A549 (cell line): ENCODE data around the gene OMD. TPM values are rescaled to one million over a fixed set of nuclear protein-coding genes. Genes with fewer than 3 reads are reported as not detected.

ENCODE experiments used
- ATAC-seq, 2 experiments: fragments of 200-7000 bp in 1 of 2; fragments of >200 bp in 1 of 2; cut with Nextera tagmentation in 1 of 2; cut with Tn5 transposase in 1 of 2; 3 replicates each; pipeline versions ENCODE4 v1.8.0 to v1.9.1; 2018 to 2020; ENCODE audit warnings: mild to moderate bottlenecking in 1 of 2, moderate library complexity in 1 of 2
- CTCF ChIA-PET: fragments of 300-600 bp; sonication (Branson Sonifier 250); formaldehyde crosslinking; extraction: SDS; loops from one replicate; lab custom pipeline; 2021; ENCODE audit warnings: antibody characterized with exemption, inconsistent platforms; lab: Yijun Ruan, JAX
- POLR2A ChIA-PET: fragments of 350-600 bp; formaldehyde crosslinking; extraction: SDS; loops from one replicate; lab custom pipeline; 2021; ENCODE audit warnings: antibody characterized with exemption, inconsistent platforms; lab: Yijun Ruan, JAX
- DNase-seq, 2 experiments: peaks; one replicate each; pipeline versions ENCODE4 v3.0.0 to v3.0.0-alpha.2; 2011 to 2016; ENCODE audit warnings: low read depth in 1 of 2, low spot score in 1 of 2
- FAIRE-seq: peaks from 2 replicates; lab custom pipeline; 2011; peaks lifted over from hg19 to GRCh38; lab: Jason Lieb, UNC
- H3K27ac ChIP-seq, 2 experiments: fragments of >200 bp; sonication (Bioruptor Twin); formaldehyde crosslinking; 3 replicates each; pipeline ENCODE4 v1.5.1; 2016 to 2017
- H3K4me1 ChIP-seq: fragments of >200 bp; sonication (Bioruptor Twin); formaldehyde crosslinking; 3 replicates; pipeline ENCODE4 v1.6.1; 2016
- H3K4me2 ChIP-seq: fragments of >200 bp; sonication (Bioruptor Twin); formaldehyde crosslinking; 3 replicates; pipeline ENCODE4 v1.6.1; 2016
- H3K4me3 ChIP-seq: fragments of >200 bp; sonication (Bioruptor Twin); formaldehyde crosslinking; 3 replicates; pipeline ENCODE4 v1.5.1; 2016
- H3K9me3 ChIP-seq: fragments of >200 bp; sonication (Bioruptor Twin); formaldehyde crosslinking; 3 replicates; pipeline ENCODE4 v1.6.1; 2016
- ATOH8 ChIP-seq: fragments of 250-450 bp; sonication (Bioruptor Pico); IDR thresholded peaks from 2 replicates; pipeline ENCODE4 v1.5.0; 2020; ENCODE audit warnings: low read depth, mild to moderate bottlenecking, moderate library complexity
- CBX2 ChIP-seq: fragments of 200-600 bp; sonication (generic); IDR thresholded peaks from 2 replicates; pipeline ENCODE4 v1.6.1; 2016; ENCODE audit warnings: low read depth, mild to moderate bottlenecking, borderline replicate concordance
- E2F6 ChIP-seq: IDR thresholded peaks from 2 replicates; pipeline ENCODE4 v1.6.1; 2012; ENCODE audit warnings: low read depth, borderline replicate concordance
- EHF ChIP-seq: fragments of 250-450 bp; sonication (Bioruptor Pico); IDR thresholded peaks from 2 replicates; pipeline ENCODE4 v1.5.0; 2020; ENCODE audit warnings: mild to moderate bottlenecking
- EHMT2 ChIP-seq: fragments of 200-600 bp; sonication (generic); IDR thresholded peaks from 2 replicates; pipeline ENCODE4 v1.6.1; 2016; ENCODE audit warnings: antibody characterized with exemption, low read depth, mild to moderate bottlenecking, moderate library complexity
- FOSB ChIP-seq: fragments of 250-450 bp; sonication (Bioruptor Pico); IDR thresholded peaks from 2 replicates; pipeline ENCODE4 v1.5.0; 2020; ENCODE audit warnings: mild to moderate bottlenecking, moderate library complexity
- FOSL2 ChIP-seq, 2 experiments: fragments of 450-650 bp in 1 of 2; fragments of >200 bp in 1 of 2; sonication (Bioruptor Twin) in 1 of 2; formaldehyde crosslinking; IDR thresholded peaks; 2 replicates each; pipeline versions ENCODE4 v1.5.0 to v1.6.1; 2016 to 2020; ENCODE audit warnings: mild to moderate bottlenecking in 1 of 2, moderate library complexity in 1 of 2
- FOXS1 ChIP-seq: fragments of 250-450 bp; sonication (Bioruptor Pico); IDR thresholded peaks from 2 replicates; pipeline ENCODE4 v1.5.0; 2020; ENCODE audit warnings: mild to moderate bottlenecking, moderate library complexity
- HDAC2 ChIP-seq: fragments of 200-600 bp; sonication (generic); IDR thresholded peaks from 2 replicates; pipeline ENCODE4 v1.6.1; 2016
- HMGXB4 ChIP-seq: fragments of 250-450 bp; sonication (Bioruptor Pico); IDR thresholded peaks from 2 replicates; pipeline ENCODE4 v1.5.0; 2021; ENCODE audit warnings: mild to moderate bottlenecking, moderate library complexity, borderline replicate concordance
- HOXB13 ChIP-seq: fragments of 250-450 bp; sonication (Bioruptor Pico); IDR thresholded peaks from 2 replicates; pipeline ENCODE4 v1.5.0; 2020; ENCODE audit warnings: low read depth, mild to moderate bottlenecking, moderate library complexity
- HOXB5 ChIP-seq: fragments of 250-450 bp; sonication (Bioruptor Pico); IDR thresholded peaks from 2 replicates; pipeline ENCODE4 v1.5.0; 2020; ENCODE audit warnings: mild to moderate bottlenecking, moderate library complexity
- JUNB ChIP-seq: fragments of >200 bp; sonication (Bioruptor Twin); formaldehyde crosslinking; IDR thresholded peaks from 2 replicates; pipeline ENCODE4 v1.6.1; 2016
- KDM1A ChIP-seq: fragments of 200-600 bp; sonication (generic); IDR thresholded peaks from 2 replicates; pipeline ENCODE4 v1.6.1; 2016; ENCODE audit warnings: low read depth, mild to moderate bottlenecking
- MAFK ChIP-seq: fragments of 450-650 bp; IDR thresholded peaks from 2 replicates; pipeline ENCODE4 v1.6.1; 2014; ENCODE audit not compliant: partially characterized antibody
- NFE2L2 ChIP-seq: fragments of 150-350 bp; conservative IDR thresholded peaks from 2 replicates; pipeline ENCODE4 v1.6.1; 2014; ENCODE audit warnings: low read length
- PBX3 ChIP-seq: IDR thresholded peaks from 2 replicates; pipeline ENCODE4 v1.6.1; 2012
- POLR2AphosphoS2 ChIP-seq: conservative IDR thresholded peaks from 2 replicates; pipeline ENCODE4 v1.6.1; 2012; ENCODE audit warnings: low read length, improper control_type of control experiment, inconsistent platforms
- RCOR1 ChIP-seq: fragments of 150-350 bp; IDR thresholded peaks from 2 replicates; pipeline ENCODE4 v1.6.1; 2014; ENCODE audit warnings: antibody characterized with exemption, low read length, low read depth
- SREBF2 ChIP-seq: fragments of 450-650 bp; IDR thresholded peaks from 2 replicates; pipeline ENCODE4 v1.6.1; 2014; ENCODE audit warnings: mild to moderate bottlenecking, moderate library complexity
- TFCP2L1 ChIP-seq: fragments of 250-450 bp; sonication (Bioruptor Pico); IDR thresholded peaks from 2 replicates; pipeline ENCODE4 v1.5.0; 2021; ENCODE audit warnings: mild to moderate bottlenecking
- ZC3H11A ChIP-seq: fragments of 450-650 bp; IDR thresholded peaks from 2 replicates; pipeline ENCODE4 v1.6.1; 2014; ENCODE audit warnings: antibody characterized with exemption, mild to moderate bottlenecking
- ZNF302 ChIP-seq: fragments of 250-450 bp; sonication (Bioruptor Pico); IDR thresholded peaks from 2 replicates; pipeline ENCODE4 v1.9.0; 2021; ENCODE audit warnings: inconsistent platforms, mild to moderate bottlenecking, moderate library complexity
- WGBS: methylation state at CpG from one replicate; pipeline ENCODE4 v1.1.6; 2017; ENCODE audit errors: missing lambda C conversion rate; 5-methylcytosine and 5-hydroxymethylcytosine counted together
- polyA plus RNA-seq, 4 experiments: library from polyadenylated mRNA; depleted of rRNA in 3 of 4; stranded (reverse); fragments of >200 nt; fragmentation: RNase III in 1 of 4; extraction: RNeasy Plus Mini Kit Qiagen cat#74134 plus additional on column Dnase treatment in 1 of 4; gene quantifications; 2 replicates in 3 of 4; 3 replicates in 1 of 4; pipeline ENCODE4 v1.2.3, GENCODE V29; 2011 to 2017

OMD gene
- polyA plus RNA-seq, 2 of the 4 experiments (the other 2 are of a cell fraction), result not detected

- H3K4me2 ChIP-seq, result no peak overlapping the region
- peaks cover 9% of the 10 kb centered on the region for H3K4me1 ChIP-seq
- H3K4me3 ChIP-seq, result no peak overlapping the region
- POLR2A ChIA-PET, result no interaction called here
- FAIRE-seq (no peak), ATAC-seq (no peak), DNase-seq (no peak)
- WGBS, result 80% methylated on average over 2 of the region's 2 CpGs
- H3K9me3 ChIP-seq, result no peaks in the 10 kb centered on the region
- no peak overlapping the region for H3K27ac ChIP-seq
- CTCF ChIA-PET, result interaction anchor here (1.1 kb wide), 2 partner anchors 9 to 35 kb away, joined by 3 to 4 read pairs; no protein-coding TSS in a partner anchor
- TF ChIP-seq MAFK (no peak), RCOR1 (no peak), NFE2L2 (no peak), EHMT2 (no peak), KDM1A (no peak), HMGXB4 (no peak), HDAC2 (no peak), ZC3H11A (no peak), CBX2 (no peak), TFCP2L1 (CRISPR knock-in tag) (no peak), HOXB13 (no peak), ZNF302 (CRISPR knock-in tag) (no peak), HOXB5 (CRISPR knock-in tag) (no peak), ATOH8 (CRISPR knock-in tag) (no peak), FOSB (CRISPR knock-in tag) (no peak), JUNB (no peak), FOSL2 (IDR thresholded peaks at IDR 0.05) (no peak), FOSL2 (CRISPR knock-in tag; IDR thresholded peaks at IDR 0.05) (no peak), PBX3 (no peak), EHF (CRISPR knock-in tag) (no peak)
Observed at GRCh38 chr9:92467511-92467910, 43.2 kb upstream of the OMD start.

GRCh38 chr9:92467041-92467440 lies 42.8 kb upstream of the OMD start:
- peaks cover 9% of the 10 kb centered on the region for H3K4me1 ChIP-seq
- TF ChIP-seq ZC3H11A (no peak), POLR2AphosphoS2 (no peak), E2F6 (no peak), SREBF2 (no peak), FOXS1 (CRISPR knock-in tag) (no peak)
- no peaks in the 10 kb centered on the region for H3K9me3 ChIP-seq
- CTCF ChIA-PET, result interaction anchor here (1.1 kb wide), 1 partner anchor 8 kb away, joined by 3 read pairs; no protein-coding TSS in a partner anchor
- no peak overlapping the region for H3K27ac ChIP-seq
- H3K4me2 ChIP-seq, result no peak overlapping the region
- H3K4me3 ChIP-seq, result no peak overlapping the region
- POLR2A ChIA-PET, result no interaction called here
- no peak for FAIRE-seq
- no peak for DNase-seq
- ATAC-seq, result no peak
- 94% methylated on average over 1 of the region's 1 CpG for WGBS
